HL-60 (cell line): ENCODE results near the gene S100A9.
"Not testable (repeated sequence)": the region's sequence is repeated elsewhere in the genome, so short reads cannot be mapped to it uniquely, and the experiment has no call there.

Experiments used
- DNase-seq, 2 experiments: peaks; one replicate each; pipeline ENCODE4 v3.0.0-alpha.2; 2010 to 2020; ENCODE audit warnings: low read depth in 1 of 2, low spot score in 1 of 2
- H3K27ac ChIP-seq: fragments of 250-450 bp; sonication (Bioruptor Pico); replicated peaks from 2 replicates; pipeline ENCODE4 v1.5.1; 2020; ENCODE audit warnings: mild to moderate bottlenecking, moderate library complexity
- H3K27me3 ChIP-seq: fragments of 250-450 bp; sonication (Bioruptor Pico); 2 replicates; pipeline ENCODE4 v1.5.1; 2021; ENCODE audit warnings: mild to moderate bottlenecking, moderate library complexity; ENCODE audit not compliant: insufficient read depth, poor library complexity, severe bottlenecking
- H3K4me3 ChIP-seq: replicated peaks from 2 replicates; pipeline ENCODE4 v1.5.1; 2011; ENCODE audit warnings: mild to moderate bottlenecking, control low read depth, low read length; ENCODE audit not compliant: insufficient read depth
- GABPA ChIP-seq: IDR thresholded peaks from 2 replicates; pipeline ENCODE4 v1.6.1; 2012; ENCODE audit warnings: low read depth
- POLR2AphosphoS5 ChIP-seq: IDR thresholded peaks from 2 replicates; pipeline ENCODE4 v1.6.1; 2012; ENCODE audit warnings: low read depth
- SPI1 ChIP-seq: IDR thresholded peaks from 2 replicates; pipeline ENCODE4 v1.6.1; 2012; ENCODE audit warnings: low read depth, mild to moderate bottlenecking, borderline replicate concordance
- TF ChIP-seq, protein P1 (sequence below): IDR thresholded peaks from 2 replicates; pipeline ENCODE4 v1.6.1; 2012; ENCODE audit warnings: low read depth; ENCODE audit not compliant: insufficient replicate concordance
- TF ChIP-seq, protein P2 (sequence below): IDR thresholded peaks from one replicate; pipeline ENCODE4 v1.5.1; 2011; ENCODE audit warnings: low read length, control low read depth, inconsistent platforms; ENCODE audit not compliant: insufficient read depth

Gene S100A9

DNA sequence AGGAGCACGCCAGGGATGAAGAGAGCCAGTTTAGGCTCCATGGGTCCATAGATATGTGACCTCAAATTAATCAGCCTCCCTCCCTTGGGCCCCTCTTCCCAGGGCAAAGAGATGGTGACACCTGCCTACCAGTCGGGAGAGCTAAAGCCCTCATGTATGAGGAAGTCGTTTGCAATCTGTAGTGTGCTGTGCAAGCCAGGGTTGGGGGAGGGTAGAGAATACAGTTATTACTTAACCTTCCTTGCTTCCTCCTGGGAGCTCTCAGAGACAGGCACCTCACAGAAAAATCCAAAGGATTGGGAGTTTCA, 13.0 kb upstream of the S100A9 start:
- no peaks in the 10 kb centered on the region for H3K27me3 ChIP-seq
- TF ChIP-seq POLR2AphosphoS5 = peak; percentile 78
- TF ChIP-seq, protein P1, sequence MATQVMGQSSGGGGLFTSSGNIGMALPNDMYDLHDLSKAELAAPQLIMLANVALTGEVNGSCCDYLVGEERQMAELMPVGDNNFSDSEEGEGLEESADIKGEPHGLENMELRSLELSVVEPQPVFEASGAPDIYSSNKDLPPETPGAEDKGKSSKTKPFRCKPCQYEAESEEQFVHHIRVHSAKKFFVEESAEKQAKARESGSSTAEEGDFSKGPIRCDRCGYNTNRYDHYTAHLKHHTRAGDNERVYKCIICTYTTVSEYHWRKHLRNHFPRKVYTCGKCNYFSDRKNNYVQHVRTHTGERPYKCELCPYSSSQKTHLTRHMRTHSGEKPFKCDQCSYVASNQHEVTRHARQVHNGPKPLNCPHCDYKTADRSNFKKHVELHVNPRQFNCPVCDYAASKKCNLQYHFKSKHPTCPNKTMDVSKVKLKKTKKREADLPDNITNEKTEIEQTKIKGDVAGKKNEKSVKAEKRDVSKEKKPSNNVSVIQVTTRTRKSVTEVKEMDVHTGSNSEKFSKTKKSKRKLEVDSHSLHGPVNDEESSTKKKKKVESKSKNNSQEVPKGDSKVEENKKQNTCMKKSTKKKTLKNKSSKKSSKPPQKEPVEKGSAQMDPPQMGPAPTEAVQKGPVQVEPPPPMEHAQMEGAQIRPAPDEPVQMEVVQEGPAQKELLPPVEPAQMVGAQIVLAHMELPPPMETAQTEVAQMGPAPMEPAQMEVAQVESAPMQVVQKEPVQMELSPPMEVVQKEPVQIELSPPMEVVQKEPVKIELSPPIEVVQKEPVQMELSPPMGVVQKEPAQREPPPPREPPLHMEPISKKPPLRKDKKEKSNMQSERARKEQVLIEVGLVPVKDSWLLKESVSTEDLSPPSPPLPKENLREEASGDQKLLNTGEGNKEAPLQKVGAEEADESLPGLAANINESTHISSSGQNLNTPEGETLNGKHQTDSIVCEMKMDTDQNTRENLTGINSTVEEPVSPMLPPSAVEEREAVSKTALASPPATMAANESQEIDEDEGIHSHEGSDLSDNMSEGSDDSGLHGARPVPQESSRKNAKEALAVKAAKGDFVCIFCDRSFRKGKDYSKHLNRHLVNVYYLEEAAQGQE = no peak
- TF ChIP-seq SPI1 = peak; percentile 94
- peak; percentile 92 to 93 for DNase-seq
- peak overlapping the region; percentile 84 for H3K27ac ChIP-seq
- H3K4me3 ChIP-seq = no peak overlapping the region

DNA sequence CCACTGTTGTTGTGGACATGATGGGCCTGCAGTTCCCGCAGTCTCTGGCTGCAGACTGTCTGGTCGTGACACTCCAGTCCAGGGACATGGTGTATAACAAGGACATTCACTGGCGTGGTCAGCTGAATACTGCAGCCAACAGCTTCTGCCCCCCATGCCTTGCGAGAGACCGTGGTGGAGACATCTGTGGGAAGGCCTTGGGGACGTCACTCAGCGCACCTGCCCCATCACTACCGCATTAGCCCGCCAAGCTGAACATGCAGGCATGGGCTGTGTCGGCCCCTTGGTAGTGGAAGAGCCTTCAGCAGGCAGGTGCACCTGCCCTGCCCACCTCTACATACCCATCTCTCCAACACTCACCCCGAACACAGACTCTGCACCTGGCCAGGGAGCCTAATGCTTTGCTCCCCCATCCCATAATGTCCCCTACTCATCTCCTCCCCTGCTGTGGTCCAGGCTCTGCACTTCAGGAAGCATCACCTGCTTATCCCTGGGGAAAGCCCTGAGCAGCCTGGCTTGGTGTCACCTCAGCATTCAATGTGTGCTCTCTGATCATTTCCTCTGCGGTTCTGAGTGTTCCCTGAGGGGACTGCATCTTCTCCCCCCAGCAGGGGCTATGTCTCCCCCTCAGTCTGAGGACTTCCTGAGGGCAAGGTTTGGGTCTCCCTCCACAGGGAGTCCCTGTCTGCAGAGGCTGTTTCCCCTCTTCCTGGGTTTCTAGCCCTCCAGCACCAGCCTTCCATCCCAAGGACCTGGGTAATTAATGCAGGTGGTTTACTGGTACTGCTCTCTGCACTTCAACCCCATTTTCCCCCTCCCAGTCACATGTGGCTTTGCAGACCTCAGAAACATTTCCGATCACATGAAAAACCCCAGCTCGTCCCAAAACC, 12.2 kb upstream of the S100A9 start:
- Histone ChIP-seq H3K27ac (peak overlapping the region; percentile 84), H3K4me3 (no peak overlapping the region), H3K27me3 (no peaks in the 10 kb centered on the region)
- DNase-seq = no peak
- TF ChIP-seq GABPA (no peak), SPI1 (no peak), POLR2AphosphoS5 (no peak)
- TF ChIP-seq, protein P1 = no peak
- TF ChIP-seq, protein P2, sequence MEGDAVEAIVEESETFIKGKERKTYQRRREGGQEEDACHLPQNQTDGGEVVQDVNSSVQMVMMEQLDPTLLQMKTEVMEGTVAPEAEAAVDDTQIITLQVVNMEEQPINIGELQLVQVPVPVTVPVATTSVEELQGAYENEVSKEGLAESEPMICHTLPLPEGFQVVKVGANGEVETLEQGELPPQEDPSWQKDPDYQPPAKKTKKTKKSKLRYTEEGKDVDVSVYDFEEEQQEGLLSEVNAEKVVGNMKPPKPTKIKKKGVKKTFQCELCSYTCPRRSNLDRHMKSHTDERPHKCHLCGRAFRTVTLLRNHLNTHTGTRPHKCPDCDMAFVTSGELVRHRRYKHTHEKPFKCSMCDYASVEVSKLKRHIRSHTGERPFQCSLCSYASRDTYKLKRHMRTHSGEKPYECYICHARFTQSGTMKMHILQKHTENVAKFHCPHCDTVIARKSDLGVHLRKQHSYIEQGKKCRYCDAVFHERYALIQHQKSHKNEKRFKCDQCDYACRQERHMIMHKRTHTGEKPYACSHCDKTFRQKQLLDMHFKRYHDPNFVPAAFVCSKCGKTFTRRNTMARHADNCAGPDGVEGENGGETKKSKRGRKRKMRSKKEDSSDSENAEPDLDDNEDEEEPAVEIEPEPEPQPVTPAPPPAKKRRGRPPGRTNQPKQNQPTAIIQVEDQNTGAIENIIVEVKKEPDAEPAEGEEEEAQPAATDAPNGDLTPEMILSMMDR = no peak

DNA sequence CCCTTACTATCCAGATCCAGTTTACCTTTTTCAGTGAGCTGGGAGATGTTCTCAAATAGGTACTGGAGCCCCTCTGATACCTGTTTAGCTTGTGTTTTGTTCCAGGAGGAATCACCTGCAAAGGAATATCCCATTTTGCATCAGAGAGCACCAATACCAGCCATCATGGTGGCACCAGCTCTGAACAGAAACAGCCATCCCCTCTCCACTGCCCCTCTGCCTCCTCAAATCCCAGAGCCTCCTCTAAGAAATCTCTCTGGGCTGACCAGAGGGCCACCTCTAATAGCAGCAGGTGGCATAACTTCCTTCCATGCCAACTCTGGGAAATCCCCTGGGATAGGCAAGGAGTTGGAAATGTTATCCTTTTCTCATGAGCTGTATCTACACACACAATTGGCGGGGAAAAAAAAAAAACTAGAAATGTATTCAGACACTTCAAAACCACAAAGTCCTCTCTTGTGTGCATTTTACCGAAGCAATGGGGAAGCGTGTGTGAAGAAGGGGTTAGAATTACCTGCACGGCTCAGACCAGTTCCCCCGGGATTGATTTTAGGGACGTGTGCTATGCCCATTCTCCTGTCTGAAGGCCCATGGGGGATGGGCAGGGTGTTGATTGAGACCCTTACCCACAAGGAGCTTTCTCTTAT, 11.5 kb upstream of the S100A9 start:
- TF ChIP-seq GABPA (no peak), SPI1 (0 out of 2 replicates have a peak, but pooled peaks have one; percentile 2), POLR2AphosphoS5 (no peak)
- TF ChIP-seq, protein P2 = no peak
- TF ChIP-seq, protein P1 = no peak
- Histone ChIP-seq H3K27me3 (no peaks in the 10 kb centered on the region), H3K4me3 (no peak overlapping the region), H3K27ac (peak overlapping the region; percentile 84; the same call in 1 of the 2 replicates)
- DNase-seq = no peak

DNA sequence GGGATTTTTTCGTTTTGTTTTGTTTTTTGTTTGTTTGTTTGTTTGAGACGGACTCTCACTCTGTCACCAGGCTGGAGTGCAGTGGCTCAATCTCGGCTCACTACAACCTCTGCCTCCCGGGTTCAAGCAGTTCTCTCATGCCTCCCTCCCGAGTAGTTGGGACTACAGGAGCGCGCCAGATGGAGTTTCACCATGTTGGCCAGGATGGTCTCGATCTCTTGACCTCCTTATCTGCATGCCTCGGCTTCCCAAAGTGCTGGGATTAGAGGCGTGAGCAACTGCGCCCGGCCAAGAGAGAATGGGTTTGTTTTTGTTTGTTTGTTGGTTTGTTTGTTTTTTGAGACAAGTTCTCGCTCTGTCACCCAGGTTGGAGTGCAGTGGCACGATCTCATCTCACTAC, 10.6 kb upstream of the S100A9 start:
- DNase-seq, H3K27ac ChIP-seq, H3K4me3 ChIP-seq, H3K27me3 ChIP-seq: not testable (repeated sequence)
